Epithelial cell of proximal tubule (primary cell): Measurements from ENCODE around the gene HNRNPM. TPM values are rescaled to one million over a fixed set of nuclear protein-coding genes. Genes with fewer than 3 reads are reported as not detected.

ENCODE experiments used
- total RNA-seq: library from RNA; depleted of rRNA; stranded (reverse); fragments of >200 nt; gene quantifications from 2 replicates; pipeline ENCODE4 v1.2.3, GENCODE V29; 2015

Gene HNRNPM
- total RNA-seq, 1 donor from 2014 or later: 134 TPM

Other genes with a start within 250 kb of the HNRNPM start
- 3.8 and 24.5 TPM in 2 replicates for gene CERS4, start 235.6 kb upstream of the HNRNPM start, total RNA-seq
- 198 and 238 TPM in 2 replicates for gene CD320, start 136.6 kb upstream of the HNRNPM start, total RNA-seq
- gene NDUFA7, start 123.6 kb upstream of the HNRNPM start, total RNA-seq: 76.6 and 77.9 TPM in 2 replicates
- gene RPS28, start 123.5 kb upstream of the HNRNPM start, total RNA-seq: 459 and 508 TPM in 2 replicates
- gene KANK3, start 101.7 kb upstream of the HNRNPM start, total RNA-seq: 0.29 and 2.2 TPM in 2 replicates
- gene ANGPTL4, start 80.8 kb upstream of the HNRNPM start, total RNA-seq: 16.6 and 82.0 TPM in 2 replicates
- 16.6 and 23.3 TPM in 2 replicates for gene RAB11B, start 54.6 kb upstream of the HNRNPM start, total RNA-seq
- 48.8 and 58.9 TPM in 2 replicates for gene MARCHF2, start 31.7 kb upstream of the HNRNPM start, total RNA-seq
- gene PRAM1, start 57.7 kb downstream of the HNRNPM start, total RNA-seq: not detected in 2 replicates
- gene ZNF414, start 69.2 kb downstream of the HNRNPM start, total RNA-seq: 10.4 and 12.4 TPM in 2 replicates
- 0.06 and 0.07 TPM in 2 replicates for gene MYO1F, start 132.5 kb downstream of the HNRNPM start, total RNA-seq
- gene ADAMTS10, start 165.7 kb downstream of the HNRNPM start, total RNA-seq: 2.0 and 4.8 TPM in 2 replicates
- gene NFILZ, start 185.7 kb downstream of the HNRNPM start, total RNA-seq: not detected in 2 replicates